Fibroblast of lung (primary cell): ENCODE data around the gene NBPF15.
"Not testable (repeated sequence)": the region's sequence is repeated elsewhere in the genome, so short reads cannot be mapped to it uniquely, and the experiment has no call there.

Experiments used
- CTCF ChIP-seq, 2 donors: IDR thresholded peaks in 1 of 2; conservative IDR thresholded peaks in 1 of 2; 1 replicate in 1 of 2; 2 replicates in 1 of 2; pipeline ENCODE4 v1.5.1; 2011 to 2012; ENCODE audit warnings: low read length in 2 of 2, control low read depth in 1 of 2, inconsistent platforms in 1 of 2, low read depth in 1 of 2, mild to moderate bottlenecking in 1 of 2
- EZH2 ChIP-seq: IDR thresholded peaks from 2 replicates; pipeline ENCODE4 v1.5.1; 2012; ENCODE audit warnings: low read length, control low read depth, mild to moderate bottlenecking; ENCODE audit errors: missing control alignments

GRCh38 chr1:144487002-144487401 lies 25.5 kb upstream of the NBPF15 start:
- TF ChIP-seq CTCF (conservative IDR thresholded peaks at IDR 0.05 in 1 of 2, IDR thresholded peaks at IDR 0.05 in 1 of 2; ENCODE audit: low read depth in 1 of 2, low read length in 2 of 2); EZH2: not testable (repeated sequence)
